ENCODE data around the gene SRD5A1. TPM values are rescaled to one million over a fixed set of nuclear protein-coding genes. Genes with fewer than 3 reads are reported as not detected.
"Not testable (repeated sequence)": the region's sequence is repeated elsewhere in the genome, so short reads cannot be mapped to it uniquely, and the experiment has no call there.

The SRD5A1 gene
- total RNA-seq, 4 donors from 2014 or later, result 3.5 to 11.5 (median 6.9) TPM

GRCh38 chr5:6659941-6660684, 26.9 kb downstream of the SRD5A1 start:
- DNase-seq (ENCODE audit: low spot score in 2 of 2), result no peak
- TF ChIP-seq POLR2A (IDR thresholded peaks at IDR 0.05), result no peak
- TF ChIP-seq CTCF (IDR thresholded peaks at IDR 0.05), result no peak
- TF ChIP-seq EP300 (IDR thresholded peaks at IDR 0.05), result no peak
- peaks cover 0 to 19% (median 2%) of the 10 kb centered on the region in 4 donors for H3K9me3 ChIP-seq
- H3K4me1 ChIP-seq, result no peaks in the 10 kb centered on the region
- H3K27me3 ChIP-seq, result no peaks in the 10 kb centered on the region
- WGBS, 2 donors, result 93 to 94% methylated on average over 13 of the region's 13 CpGs
- peaks cover 0 to 93% (median 0%) of the 10 kb centered on the region in 3 donors for H3K36me3 ChIP-seq
- peak overlapping the region in 1 of 4 donors; percentile 13 for H3K4me3 ChIP-seq
- H3K27ac ChIP-seq, result peak overlapping the region in 1 of 4 donors; percentile 25

- H3K4me3 ChIP-seq, result no peak overlapping the region
- H3K4me1 ChIP-seq, result no peaks in the 10 kb centered on the region
- H3K27me3 ChIP-seq, result no peaks in the 10 kb centered on the region
- no peak overlapping the region for H3K27ac ChIP-seq
- WGBS, 2 donors, result 95 to 98% methylated on average over 3 of the region's 3 CpGs
- H3K9me3 ChIP-seq, result peaks cover 0 to 19% (median 2%) of the 10 kb centered on the region in 4 donors
- no peak for DNase-seq (ENCODE audit: low spot score in 2 of 2)
- peaks cover 0 to 91% (median 0%) of the 10 kb centered on the region in 3 donors for H3K36me3 ChIP-seq
- no peak for TF ChIP-seq CTCF (IDR thresholded peaks at IDR 0.05)
Observed at GRCh38 chr5:6660688-6661087, 27.4 kb downstream of the SRD5A1 start.

- no peak for TF ChIP-seq POLR2A (IDR thresholded peaks at IDR 0.05)
- TF ChIP-seq EP300 (IDR thresholded peaks at IDR 0.05), result no peak
- TF ChIP-seq CTCF (IDR thresholded peaks at IDR 0.05), result no peak
- Histone ChIP-seq H3K4me3 (no peak overlapping the region), H3K36me3 (peaks cover 0 to 79% (median 0%) of the 10 kb centered on the region in 3 donors), H3K4me1 (no peaks in the 10 kb centered on the region), H3K9me3 (no peaks in the 10 kb centered on the region), H3K27ac (no peak overlapping the region), H3K27me3 (no peaks in the 10 kb centered on the region)
- 96% methylated on average over 13 to 14 of the region's 15 CpGs for WGBS, 2 donors
- DNase-seq (ENCODE audit: low spot score in 2 of 2), result no peak
Observed at GRCh38 chr5:6666762-6667161, 33.5 kb downstream of the SRD5A1 start.

- no peak overlapping the region for H3K4me3 ChIP-seq
- H3K27ac ChIP-seq, result no peak overlapping the region
- TF ChIP-seq POLR2A (IDR thresholded peaks at IDR 0.05), result no peak
- no peak for TF ChIP-seq CTCF (IDR thresholded peaks at IDR 0.05)
- TF ChIP-seq EP300 (IDR thresholded peaks at IDR 0.05), result no peak
- DNase-seq (ENCODE audit: low spot score in 2 of 2), result no peak
- 91 to 97% methylated on average over 5 of the region's 5 CpGs for WGBS, 2 donors
- H3K27me3 ChIP-seq, result no peaks in the 10 kb centered on the region
- H3K36me3 ChIP-seq, result peaks cover 0 to 80% (median 0%) of the 10 kb centered on the region in 3 donors
- no peaks in the 10 kb centered on the region for H3K9me3 ChIP-seq
- no peaks in the 10 kb centered on the region for H3K4me1 ChIP-seq
Observed at GRCh38 chr5:6667648-6668047, 34.4 kb downstream of the SRD5A1 start.

GRCh38 chr5:6668717-6669116, 35.5 kb downstream of the SRD5A1 start:
- H3K36me3 ChIP-seq, result peaks cover 0 to 77% (median 0%) of the 10 kb centered on the region in 3 donors
- not testable (repeated sequence) for H3K27ac ChIP-seq; H3K9me3 ChIP-seq; H3K4me1 ChIP-seq; H3K27me3 ChIP-seq; DNase-seq (ENCODE audit: low spot score in 2 of 2); H3K4me3 ChIP-seq
- WGBS, 2 donors, result 77% methylated on average over 9 of the region's 9 CpGs
